ENCODE measurements around the gene CHCHD6.

DNA sequence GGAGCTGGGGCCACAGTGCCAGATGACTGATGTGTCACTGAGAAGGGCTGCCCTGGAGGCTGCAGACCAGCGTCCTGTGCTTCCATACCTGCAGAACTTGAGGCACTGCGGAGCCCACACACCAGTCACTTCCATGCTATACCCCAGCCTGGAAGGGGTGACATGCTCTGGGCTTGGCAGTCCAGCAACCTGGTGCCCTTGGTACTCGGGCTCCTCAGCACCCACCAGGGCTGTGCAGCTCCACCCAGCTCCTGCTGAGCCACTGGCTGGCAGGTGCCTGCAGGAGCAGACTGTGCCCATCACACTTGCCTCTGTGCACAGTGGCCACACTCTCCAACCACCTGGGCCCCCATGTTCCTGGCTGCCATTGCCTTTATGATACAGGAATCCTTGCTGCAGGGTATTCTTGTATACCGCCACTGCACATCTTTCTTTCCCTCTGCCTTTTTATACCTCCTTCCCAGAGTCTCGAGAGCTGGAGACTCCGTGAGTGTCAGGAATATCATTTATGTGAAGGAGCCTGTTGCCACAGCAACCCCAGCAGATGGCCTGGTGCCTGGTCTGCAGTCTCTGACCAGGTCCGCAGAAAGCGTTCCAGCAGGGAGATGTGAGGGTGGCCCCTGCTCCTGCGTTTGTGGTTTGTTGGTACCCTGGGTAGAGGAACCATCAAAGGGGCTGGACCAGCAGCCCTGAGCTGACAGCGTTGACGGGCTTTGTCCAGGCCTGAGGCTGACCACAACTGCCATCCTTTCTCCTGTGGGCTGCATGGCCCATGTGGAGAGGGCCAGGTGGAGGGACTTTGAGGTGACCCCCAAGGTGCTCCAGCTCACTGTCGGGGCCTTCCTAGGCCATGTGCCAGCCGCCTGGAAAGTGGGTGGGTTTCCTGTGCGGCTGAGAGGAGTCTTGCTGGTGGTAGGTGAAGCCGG is 185.5 kb downstream of the CHCHD6 start:
- TF ChIP-seq, protein P1, sequence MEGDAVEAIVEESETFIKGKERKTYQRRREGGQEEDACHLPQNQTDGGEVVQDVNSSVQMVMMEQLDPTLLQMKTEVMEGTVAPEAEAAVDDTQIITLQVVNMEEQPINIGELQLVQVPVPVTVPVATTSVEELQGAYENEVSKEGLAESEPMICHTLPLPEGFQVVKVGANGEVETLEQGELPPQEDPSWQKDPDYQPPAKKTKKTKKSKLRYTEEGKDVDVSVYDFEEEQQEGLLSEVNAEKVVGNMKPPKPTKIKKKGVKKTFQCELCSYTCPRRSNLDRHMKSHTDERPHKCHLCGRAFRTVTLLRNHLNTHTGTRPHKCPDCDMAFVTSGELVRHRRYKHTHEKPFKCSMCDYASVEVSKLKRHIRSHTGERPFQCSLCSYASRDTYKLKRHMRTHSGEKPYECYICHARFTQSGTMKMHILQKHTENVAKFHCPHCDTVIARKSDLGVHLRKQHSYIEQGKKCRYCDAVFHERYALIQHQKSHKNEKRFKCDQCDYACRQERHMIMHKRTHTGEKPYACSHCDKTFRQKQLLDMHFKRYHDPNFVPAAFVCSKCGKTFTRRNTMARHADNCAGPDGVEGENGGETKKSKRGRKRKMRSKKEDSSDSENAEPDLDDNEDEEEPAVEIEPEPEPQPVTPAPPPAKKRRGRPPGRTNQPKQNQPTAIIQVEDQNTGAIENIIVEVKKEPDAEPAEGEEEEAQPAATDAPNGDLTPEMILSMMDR (IDR thresholded peaks at IDR 0.05; ENCODE audit: poor library complexity, severe bottlenecking) = no peak
- TF ChIP-seq, protein P2, sequence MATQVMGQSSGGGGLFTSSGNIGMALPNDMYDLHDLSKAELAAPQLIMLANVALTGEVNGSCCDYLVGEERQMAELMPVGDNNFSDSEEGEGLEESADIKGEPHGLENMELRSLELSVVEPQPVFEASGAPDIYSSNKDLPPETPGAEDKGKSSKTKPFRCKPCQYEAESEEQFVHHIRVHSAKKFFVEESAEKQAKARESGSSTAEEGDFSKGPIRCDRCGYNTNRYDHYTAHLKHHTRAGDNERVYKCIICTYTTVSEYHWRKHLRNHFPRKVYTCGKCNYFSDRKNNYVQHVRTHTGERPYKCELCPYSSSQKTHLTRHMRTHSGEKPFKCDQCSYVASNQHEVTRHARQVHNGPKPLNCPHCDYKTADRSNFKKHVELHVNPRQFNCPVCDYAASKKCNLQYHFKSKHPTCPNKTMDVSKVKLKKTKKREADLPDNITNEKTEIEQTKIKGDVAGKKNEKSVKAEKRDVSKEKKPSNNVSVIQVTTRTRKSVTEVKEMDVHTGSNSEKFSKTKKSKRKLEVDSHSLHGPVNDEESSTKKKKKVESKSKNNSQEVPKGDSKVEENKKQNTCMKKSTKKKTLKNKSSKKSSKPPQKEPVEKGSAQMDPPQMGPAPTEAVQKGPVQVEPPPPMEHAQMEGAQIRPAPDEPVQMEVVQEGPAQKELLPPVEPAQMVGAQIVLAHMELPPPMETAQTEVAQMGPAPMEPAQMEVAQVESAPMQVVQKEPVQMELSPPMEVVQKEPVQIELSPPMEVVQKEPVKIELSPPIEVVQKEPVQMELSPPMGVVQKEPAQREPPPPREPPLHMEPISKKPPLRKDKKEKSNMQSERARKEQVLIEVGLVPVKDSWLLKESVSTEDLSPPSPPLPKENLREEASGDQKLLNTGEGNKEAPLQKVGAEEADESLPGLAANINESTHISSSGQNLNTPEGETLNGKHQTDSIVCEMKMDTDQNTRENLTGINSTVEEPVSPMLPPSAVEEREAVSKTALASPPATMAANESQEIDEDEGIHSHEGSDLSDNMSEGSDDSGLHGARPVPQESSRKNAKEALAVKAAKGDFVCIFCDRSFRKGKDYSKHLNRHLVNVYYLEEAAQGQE (IDR thresholded peaks at IDR 0.05; ENCODE audit: borderline replicate concordance) = peak; percentile 75
- TF ChIP-seq SMC3 (conservative IDR thresholded peaks at IDR 0.05; ENCODE audit: poor library complexity) (no peak), EP300 (conservative IDR thresholded peaks at IDR 0.05; ENCODE audit: poor library complexity, severe bottlenecking) (no peak), RAD21 (conservative IDR thresholded peaks at IDR 0.05) (no peak), EZH2 (IDR thresholded peaks at IDR 0.05; ENCODE audit: borderline replicate concordance, insufficient read depth, low read length, poor library complexity, severe bottlenecking) (no peak), TAF1 (IDR thresholded peaks at IDR 0.05; ENCODE audit: low read depth) (no peak), POLR2AphosphoS5 (IDR thresholded peaks at IDR 0.05) (no peak)

All from neural cell (in vitro differentiated cells).